ENCODE results near the gene MIGA2.
"Not testable (repeated sequence)": the region's sequence is repeated elsewhere in the genome, so short reads cannot be mapped to it uniquely, and the experiment has no call there.

MIGA2 gene

DNA sequence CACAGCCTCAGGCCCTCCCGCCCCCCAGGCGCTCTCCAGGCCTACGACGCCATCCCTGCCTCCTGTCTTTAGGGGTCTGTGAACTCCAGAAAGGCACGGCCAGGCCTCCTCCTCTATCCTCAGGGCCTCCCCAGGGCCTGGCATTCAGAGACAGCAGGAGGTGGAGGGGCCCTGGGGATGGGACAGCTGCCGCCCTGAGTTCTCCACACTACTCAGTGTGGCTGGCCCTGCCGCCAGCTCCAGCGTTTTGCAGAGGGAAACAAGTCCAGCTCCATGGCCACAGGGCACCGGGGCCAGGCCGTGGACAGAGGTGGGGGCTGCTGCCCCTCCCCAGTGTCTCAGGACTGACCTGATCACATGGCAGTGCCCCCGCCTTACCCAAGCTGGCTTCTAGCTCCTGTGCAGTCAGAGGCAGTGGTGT, 24.7 kb upstream of the MIGA2 start:
- DNase-seq: no peak

DNA sequence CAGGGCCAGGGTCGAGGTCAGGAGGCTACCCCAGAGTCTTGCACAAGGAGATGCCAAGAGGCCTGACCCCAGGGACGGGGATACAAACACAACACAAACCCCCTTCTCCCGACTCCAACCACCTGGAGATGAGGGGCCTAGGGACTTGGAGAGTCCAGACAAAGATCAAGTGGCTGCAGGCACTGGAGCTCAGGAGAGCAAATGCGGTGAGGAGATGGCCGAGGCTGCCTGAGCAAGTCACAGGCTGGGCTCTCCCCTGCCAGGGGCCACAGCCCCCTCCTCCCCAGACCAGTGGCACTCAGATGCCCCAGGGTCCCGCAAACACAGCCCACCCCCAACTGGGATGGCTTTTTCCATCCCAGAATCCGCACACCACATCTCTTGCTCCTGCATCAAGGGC, 24.1 kb upstream of the MIGA2 start:
- no peak for DNase-seq

DNA sequence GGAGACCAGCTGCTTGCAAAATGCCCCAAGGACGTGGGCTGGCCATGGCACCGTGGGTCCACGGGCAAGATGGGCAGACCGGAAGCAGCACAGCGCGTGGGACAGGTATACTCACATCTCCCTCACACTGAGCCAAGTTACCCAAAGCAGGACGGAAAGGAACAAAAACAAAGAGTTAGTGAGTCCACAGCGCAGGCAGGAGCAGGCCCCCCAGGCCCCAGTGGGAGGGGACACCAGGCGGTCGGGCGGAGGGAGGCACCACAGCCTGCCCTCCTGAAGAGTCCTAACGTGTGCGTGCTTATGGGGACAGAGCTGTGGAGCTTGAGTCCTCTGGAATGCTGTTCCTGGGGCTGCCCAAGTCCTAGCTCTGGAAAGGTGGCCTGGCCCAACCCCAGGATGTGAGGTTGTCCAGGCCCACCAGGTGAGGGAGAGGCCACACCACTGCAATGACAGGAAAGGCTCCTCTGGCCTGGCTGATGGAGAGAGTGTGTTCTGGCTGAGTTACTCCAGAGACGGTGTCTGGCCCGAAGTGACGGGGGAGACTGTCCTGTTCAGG, 23.5 kb upstream of the MIGA2 start:
- DNase-seq: no peak

DNA sequence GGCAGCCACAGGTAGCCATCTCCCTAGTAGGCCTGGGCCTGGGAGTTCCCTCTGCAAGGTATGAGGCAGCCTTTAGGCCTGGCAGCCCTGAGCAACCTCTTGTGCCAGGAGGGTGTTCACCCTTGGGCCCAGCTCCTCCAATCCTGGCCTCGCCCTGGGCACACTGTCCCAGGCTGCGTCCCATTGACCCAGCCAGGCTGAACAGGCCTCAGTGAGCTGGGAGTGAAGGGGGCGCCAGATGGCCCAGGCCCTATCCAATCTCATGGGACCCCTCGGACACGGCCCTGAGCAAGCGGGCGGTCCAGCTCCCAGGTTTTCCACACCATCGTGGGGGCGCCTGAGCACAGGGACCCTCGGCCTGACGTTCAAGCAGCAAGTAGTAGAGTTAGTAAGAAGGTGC, 22.8 kb upstream of the MIGA2 start:
- DNase-seq: no peak

DNA sequence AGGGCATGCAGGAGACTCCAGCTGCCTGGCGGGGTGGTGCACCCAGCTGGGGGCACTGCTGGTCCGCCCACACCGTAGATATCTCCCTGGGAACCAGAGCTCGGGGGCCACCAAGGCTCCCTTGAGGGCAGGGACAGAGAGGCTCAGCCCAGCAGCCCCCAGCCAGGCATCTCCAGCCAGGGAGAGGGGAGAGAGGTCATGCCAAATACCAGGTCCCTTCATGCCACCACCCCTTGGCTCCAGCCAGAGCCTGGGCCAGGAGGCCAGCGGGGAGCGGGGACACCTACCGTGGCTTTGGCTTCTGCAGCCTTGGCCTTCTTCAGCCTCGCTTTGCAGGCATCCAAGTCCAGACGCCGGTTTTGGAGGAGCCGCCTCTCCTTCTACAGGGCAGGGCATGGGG, 22.3 kb upstream of the MIGA2 start:
- no peak for DNase-seq

DNA sequence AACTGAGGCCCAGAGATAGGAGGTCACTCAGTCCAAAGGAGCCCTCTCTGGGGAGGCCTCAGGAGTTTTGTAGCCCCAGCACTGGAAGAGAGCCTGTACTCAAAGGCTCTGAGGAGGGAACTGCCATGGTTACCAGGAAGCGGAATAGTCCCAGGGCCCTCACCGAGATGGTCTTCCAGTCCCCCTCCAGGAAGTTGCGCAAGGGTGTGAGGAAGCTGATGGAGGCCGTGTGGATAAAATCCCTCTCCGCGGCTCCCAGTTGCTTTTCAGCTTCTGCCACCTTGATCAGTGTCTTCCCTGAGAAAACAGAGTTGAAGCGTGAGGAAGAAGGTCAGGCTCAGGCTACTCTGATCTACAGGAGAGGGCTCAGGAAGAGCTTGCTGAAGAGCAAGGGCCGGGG, 21.8 kb upstream of the MIGA2 start:
- no peak for DNase-seq

DNA sequence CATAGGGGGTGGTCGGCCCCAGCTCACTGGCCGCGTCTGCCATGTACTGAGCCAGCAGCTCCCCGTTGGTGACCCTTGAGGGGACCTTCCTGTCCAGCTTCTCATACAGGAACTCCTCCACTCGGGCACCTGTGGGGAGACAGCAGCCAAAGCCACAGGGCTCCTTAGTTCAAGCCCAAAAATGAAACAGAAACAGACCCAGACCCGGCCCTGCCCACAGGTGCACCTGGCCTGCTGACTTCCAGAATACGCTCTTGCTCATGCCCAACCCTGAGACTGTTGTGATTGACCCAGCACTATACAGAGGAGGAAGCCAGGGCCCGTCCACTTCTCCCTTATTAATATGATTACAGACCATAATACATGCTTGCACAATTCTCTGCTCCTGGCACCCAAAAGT, 15.3 kb upstream of the MIGA2 start:
- no peak for DNase-seq

DNA sequence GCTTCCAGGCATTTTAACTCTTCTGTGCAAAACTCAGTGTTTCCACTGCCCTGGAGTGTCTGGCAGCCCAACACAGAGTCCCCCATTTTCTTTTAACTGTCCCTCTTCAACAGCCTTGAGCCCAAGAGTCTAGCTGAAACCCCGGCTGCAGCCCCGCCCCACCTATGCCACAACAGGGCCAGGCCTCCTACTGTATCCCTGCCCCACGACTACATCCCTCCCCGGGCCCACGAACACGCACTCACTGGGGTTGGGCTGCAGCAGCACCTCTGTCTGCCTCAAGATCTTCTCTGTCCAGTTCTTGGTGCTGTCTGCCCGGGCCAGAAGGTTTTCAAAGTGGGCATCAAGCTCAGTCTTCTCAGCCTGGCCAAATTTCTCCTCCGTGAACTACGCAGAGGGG, 14.4 kb upstream of the MIGA2 start:
- no peak for DNase-seq

DNA sequence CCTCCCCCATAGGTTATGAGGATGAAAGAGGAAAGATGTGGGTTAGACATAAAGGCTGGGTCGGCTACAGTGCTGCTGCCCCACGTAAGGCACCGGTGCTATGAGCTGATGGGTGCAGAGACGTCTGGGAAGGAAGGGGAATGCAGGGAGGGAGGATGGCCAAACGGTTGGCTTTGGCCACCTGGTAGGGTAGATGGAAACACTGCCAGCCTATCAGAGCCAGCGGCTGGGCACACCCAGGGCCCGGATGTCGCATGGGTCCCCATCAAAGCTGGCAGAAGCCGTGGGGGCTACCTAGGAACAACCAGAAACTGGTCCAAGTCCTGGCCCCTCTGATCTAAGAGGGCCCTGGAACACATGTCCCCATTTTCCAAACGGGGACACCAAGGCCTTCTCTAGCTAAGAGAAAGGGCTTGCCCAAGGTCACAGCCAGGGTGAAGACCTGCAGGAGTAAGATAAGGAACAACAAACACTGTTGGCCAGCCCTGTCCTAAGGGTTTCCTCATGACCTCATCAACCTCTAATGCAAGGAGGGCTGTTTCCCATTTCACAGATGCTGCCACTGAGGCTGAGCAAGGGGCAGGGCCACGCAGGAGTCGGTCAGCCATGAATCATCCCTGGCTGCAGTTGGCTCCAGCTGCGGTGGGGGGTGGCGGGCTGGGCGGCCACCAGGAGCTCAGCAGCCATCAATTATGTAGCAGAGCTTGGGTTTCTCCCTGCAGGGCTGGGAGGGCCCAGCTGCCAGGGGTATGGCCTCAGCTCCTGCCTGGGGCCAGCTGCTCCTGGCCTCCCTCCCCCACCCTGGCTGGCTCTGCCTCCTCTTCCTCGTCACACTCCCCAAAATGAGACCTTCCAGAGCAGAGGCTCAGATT, 13.2 kb upstream of the MIGA2 start:
- DNase-seq: no peak

DNA sequence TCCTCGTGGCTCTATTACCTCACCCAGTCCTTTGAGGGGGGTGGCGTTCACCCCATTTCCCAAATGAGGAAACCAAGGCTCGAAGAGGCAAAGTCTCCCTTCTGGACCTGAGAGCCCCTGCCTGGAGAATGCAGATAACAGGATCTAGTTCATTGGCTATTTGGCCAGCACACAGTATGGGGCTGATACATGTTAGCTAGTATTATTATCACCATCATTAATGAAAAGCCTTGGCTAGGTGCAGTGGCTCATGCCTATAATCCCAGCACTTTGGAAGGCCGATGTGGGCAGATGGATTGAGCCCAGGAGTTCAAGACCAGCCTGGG, 12.6 kb upstream of the MIGA2 start:
- no peak for DNase-seq

DNA sequence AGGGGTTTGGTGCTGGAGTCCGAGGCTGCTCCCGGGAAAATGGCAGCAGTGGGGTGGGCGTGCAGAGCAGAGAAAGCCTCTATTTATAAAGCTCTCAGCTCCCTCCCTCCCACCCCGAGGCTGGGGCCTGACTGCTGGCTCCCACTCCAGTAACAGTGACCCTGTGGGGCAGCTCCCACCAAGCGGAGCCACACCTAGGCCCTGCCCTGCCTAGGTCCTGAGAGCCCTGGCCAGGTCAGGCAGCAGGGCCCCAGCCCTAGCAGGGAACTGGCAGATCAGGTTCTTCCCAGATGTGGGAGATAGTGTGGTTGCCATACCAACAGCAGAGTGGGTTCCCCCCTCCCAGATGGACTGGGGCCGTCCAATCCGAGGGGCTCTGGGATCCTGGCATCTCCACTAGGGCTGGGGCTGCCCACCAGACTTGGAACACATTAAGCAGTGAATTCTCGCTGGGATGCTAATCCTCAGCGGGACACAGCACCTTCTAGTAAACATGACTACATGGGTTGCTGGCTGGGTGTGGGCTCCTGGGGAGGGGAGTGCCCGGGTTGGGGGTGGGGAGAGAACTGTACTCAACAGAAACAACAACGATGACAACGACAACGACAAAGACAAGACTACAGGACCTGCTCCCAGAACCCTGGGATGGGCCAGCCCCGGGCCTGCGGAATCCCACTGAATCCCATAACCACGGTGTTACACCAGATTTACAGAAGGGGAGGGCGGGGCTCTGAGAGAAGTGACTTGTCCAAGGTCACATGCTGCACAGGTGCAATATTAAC, 9.8 kb upstream of the MIGA2 start:
- no peak for DNase-seq

DNA sequence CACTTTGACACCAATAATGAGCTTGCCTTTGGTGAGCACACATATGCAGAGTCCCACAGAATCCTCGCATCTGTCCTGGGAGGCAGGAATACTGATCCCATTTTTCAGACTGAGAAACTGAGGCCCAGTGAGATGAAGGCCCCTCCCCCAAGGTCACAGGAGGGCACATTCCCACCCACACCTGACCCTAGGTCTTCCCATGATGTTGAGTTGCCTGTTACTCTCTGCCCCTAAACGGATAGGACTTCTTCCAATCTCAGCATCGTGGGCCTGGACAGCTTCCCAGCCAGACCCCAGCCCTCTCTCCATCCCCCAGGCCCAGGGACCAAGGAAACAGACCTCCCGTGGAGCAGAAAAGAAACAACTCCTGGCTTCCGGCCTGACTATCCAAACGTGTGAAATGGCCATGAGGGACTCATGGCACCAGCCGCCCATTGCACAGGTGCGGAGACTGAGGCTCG, 9.2 kb upstream of the MIGA2 start:
- DNase-seq: no peak

DNA sequence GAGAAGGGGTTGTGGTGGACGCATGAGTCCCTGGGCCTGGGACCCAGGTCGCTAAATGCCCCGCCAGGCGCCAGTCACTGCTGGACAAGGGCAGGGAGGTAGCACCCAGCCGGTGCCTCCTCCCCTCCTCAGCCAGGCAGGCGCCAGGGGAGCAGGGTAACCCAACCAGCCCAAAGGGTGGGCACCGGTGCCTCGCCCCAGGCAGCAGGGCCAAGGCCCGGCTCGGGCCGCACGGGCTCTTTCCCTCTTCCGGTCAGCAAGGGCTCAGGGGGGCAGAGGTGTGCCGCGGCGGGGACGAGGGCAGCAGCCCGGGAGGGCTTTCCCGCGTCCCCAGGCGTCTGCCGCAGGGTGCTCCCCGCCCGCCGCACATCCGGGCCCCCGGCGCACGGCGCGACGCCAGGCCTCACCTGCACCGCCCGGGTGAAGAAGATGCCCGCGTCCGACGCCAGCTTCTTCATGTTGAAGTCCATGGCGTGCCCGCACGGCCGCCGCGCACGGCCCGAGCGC, 8.7 kb upstream of the MIGA2 start:
- peak; percentile 70 for DNase-seq

DNA sequence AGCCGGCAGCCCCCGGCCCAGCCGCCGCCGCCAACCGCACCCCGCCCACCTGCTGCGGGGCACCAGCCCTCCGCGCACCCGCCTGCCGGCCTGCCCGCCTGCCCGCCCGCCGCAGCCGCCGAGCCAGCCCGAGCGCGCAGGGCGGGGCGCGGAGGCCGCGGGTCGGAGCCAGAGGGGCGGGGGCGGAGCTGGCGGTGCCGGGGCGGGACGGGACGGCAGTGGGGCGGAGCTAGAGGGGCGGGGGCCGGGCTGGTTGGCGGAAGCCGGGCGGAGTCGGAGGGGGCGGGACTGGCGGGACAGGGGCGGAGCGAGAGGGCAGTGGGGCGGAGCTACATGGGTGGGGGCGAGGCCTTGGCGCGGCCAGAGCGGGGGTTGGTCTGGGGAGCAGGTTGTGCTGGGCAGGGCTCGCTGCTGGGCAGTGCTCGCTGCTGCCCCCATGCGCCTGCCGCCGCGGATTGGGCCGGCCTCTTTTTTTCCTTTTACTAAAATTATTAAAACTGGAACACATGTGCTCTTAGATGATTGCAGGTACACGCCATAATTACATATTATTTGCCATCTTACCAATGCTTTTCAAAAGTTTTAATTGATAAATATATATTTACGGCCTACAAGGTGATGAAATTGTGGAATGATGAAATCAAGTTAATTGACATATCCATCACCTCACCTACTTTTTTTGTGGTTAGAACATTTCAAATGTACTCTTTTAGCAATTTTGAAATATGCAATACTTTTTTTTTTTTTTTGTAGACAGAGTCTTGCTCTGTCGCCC, 8.0 kb upstream of the MIGA2 start, which contains the start of gene SH3GLB2:
Gene SH3GLB2, minus strand, starts transcription at position 140 of the 775 bp plus-strand sequence. CDS start 177 bp downstream, outside the sequence.
- peak; percentile 84 for DNase-seq

DNA sequence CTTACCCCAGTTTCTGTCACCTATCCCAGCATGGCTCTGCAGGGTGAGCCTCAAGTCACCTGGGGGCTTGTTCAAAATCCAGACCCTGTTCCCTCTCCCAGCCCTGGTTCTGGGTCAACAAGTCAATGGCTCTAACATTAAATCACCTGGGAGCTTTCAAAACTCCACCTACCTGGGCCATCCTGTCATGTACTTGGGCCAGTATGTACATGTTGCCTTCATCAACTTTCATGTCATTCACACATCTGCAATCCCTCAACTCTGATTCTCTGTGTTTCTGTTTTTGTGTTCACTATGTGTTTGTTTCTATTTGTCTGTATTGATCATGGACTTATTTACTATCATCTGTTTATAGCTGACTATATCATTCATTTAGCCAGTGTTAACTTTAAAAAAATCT, 6.2 kb upstream of the MIGA2 start:
- no peak for DNase-seq

DNA sequence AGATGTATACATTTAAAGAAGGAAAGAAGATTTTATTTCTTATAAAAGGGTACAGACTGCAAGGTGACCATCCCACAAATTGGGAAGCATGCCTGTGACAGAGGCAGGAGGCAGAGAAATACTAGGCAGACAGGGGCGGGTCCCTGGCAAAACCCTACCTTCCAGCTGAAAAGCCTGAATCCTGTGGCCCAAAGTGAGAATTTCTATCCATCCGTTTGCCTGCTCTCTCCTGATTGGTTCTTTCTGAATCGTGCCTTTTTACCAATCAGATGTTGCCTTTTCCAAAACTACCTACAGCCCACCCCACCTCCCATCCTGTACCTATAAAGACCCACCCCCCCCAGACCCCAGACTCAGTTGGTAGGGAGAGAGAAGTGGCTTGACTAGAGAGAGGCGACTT, 4.9 kb upstream of the MIGA2 start:
- DNase-seq: no peak

DNA sequence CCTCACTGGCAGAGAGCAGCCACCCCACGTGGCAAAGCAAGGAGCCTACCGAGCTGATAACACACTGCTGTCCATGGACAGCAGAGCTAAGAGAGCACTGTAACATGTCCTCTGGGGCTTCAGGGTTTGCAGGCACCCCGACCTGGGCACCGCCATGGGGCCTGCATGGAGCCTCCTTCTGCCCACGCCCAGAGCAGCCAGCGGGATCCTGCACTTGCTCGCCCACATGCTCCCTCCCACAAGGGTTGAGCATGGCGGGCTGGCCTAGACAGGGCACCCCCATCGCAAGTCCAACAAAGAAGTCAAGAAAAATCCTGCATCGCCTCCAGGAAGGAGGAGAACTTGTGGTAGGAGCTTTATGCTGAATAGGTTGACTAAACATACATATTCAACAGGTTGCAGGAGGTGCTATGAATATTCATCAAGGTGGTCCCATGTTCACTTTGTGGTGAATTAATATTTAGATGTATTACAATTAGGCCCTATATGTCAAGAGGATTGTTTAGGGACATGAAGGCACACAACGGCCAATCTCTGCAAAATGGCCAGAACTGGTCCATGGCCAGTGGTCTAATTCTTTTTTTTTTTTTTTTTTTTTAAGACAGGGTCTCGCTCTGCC, 3.8 kb upstream of the MIGA2 start:
- DNase-seq: no peak

DNA sequence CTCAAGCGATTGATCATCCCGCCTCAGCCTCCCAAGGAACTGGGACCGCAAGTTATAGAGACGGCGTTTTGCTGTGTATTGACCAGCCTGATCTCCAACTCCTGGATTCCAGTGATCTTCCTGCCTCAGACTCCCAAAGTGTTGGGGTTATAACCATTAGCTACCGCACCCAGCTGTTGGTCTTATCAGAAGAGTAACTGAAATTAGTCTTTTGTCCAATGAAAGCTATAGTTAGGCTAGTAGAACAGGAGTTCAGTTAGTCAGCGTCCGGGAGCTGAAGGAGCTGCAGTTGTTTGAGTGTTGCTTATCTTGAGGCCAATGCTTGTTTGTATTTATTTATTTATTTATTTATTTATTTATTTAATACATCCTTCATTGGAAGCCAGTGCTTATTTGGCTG, 3.2 kb upstream of the MIGA2 start:
- no peak for DNase-seq

DNA sequence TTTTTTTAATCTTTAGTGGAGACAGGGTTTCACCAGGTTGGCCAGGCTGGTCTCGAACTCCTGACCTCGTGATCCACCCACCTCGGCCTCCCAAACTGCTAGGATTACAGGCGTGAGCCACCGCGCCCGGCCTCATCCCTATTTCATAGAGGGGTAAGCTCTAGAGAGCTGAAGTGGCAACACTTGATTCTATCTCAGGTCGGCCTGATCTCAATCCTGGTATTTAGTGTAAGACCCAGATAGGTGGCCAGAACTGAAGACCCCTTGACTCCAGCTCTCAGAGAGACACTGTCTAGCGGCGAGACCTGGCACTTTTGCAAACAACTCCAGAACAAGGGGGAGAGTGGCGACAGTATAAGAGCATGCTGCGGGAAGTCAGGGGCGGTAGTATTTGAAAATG, 588 bp upstream of the MIGA2 start:
- DNase-seq: not testable (repeated sequence)

DNA sequence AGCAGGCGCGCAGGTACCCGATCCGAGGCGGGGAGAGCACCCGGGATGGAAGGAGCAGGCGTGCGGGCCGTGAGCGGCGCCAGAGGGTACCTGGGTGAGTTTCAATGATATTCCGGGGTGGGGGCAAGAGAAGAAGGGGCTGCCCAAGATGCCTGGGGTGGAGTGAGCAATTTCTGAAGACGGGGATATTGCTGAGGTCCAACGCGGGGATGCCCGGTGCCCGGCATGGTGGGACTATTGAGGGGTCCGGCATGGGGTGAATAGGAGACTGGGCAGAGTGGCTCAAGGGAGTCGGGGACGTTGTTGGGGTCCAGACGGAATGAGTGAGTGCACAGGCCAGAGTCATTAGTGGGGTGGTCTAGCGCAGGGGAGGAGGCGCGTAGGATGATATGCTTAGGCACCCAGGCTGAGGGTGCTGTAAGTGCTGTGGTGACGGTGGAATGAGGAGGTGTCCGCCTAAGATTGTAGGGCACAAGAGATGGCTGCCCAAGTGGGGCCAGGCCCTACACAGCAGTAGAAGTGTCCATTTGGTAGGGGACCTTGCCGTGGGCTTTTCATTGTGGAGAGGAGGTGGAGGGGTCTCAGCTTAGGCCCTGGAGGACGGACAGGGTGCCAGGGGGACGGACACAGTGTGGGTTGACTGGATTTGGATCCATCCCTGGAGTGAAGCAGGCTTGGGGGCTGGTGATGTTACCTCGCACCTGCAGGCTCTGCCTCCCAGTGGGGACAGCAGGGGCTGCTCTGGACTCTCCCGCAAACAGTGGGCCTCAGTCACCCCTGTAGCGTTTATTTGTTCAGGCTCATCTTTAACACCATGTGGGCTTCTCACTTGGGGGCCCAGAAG, 719 bp downstream of the MIGA2 start:
- no peak for DNase-seq

DNA sequence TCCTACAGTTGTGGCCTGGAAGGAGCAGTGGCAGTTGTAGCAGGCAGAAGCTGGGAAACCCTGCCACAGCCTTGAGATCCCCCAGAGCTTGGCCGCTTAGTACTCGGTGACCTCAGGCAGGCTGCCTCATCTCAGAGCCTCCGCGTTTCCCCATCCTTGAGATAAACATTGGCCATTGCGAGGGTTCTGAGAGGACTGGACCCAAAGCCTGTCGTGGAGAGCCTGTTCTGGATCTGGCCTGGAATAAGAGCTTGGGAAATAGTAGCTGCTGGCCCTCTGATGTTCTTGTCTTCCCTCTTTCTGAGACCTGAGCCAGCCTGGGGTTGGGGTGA, 1.3 kb downstream of the MIGA2 start:
- no peak for DNase-seq

Measured in activated naive CD4-positive, alpha-beta T cell treated with anti-CD3 and anti-CD28 coated beads, Interleukin-2, amount 50 U/mL, for 16 hours (primary cell).